ENCODE data around the gene DGLUCY.
"Not testable (repeated sequence)": the region's sequence is repeated elsewhere in the genome, so short reads cannot be mapped to it uniquely, and the experiment has no call there.

The DGLUCY gene

GRCh38 chr14:91116913-91117588 is 3.2 kb downstream of the DGLUCY start:
- TF ChIP-seq CTCF (IDR thresholded peaks at IDR 0.05; ENCODE audit: low read depth, low read length): no peak
- DNase-seq (ENCODE audit: extremely low read depth, low read depth): no peak

GRCh38 chr14:91117960-91118359 is 4.1 kb downstream of the DGLUCY start:
- DNase-seq (ENCODE audit: extremely low read depth, low read depth): no peak
- no peak for TF ChIP-seq CTCF (IDR thresholded peaks at IDR 0.05; ENCODE audit: low read depth, low read length)

- DNase-seq (ENCODE audit: extremely low read depth, low read depth): no peak
- TF ChIP-seq CTCF (IDR thresholded peaks at IDR 0.05; ENCODE audit: low read depth, low read length): no peak
Observed at GRCh38 chr14:91118511-91119068, 4.7 kb downstream of the DGLUCY start.

- no peak for TF ChIP-seq CTCF (IDR thresholded peaks at IDR 0.05; ENCODE audit: low read depth, low read length)
- no peak for DNase-seq (ENCODE audit: extremely low read depth, low read depth)
Observed at GRCh38 chr14:91119556-91120311, 5.9 kb downstream of the DGLUCY start.

- TF ChIP-seq CTCF (IDR thresholded peaks at IDR 0.05; ENCODE audit: low read depth, low read length): no peak
- no peak for DNase-seq (ENCODE audit: extremely low read depth, low read depth)
Observed at GRCh38 chr14:91123201-91123600, 9.3 kb downstream of the DGLUCY start.

- DNase-seq (ENCODE audit: extremely low read depth, low read depth): not testable (repeated sequence)
Observed at GRCh38 chr14:91124406-91125270, 10.8 kb downstream of the DGLUCY start.

GRCh38 chr14:91125271-91125660 is 11.4 kb downstream of the DGLUCY start:
- DNase-seq (ENCODE audit: extremely low read depth, low read depth): no peak
- TF ChIP-seq CTCF (IDR thresholded peaks at IDR 0.05; ENCODE audit: low read depth, low read length): no peak

Data from AG09319 (cell line).